ENCODE results near the gene ILF3.

- no peak for TF ChIP-seq CTCF (optimal IDR thresholded peaks at IDR 0.05 in 1 of 3, IDR thresholded peaks at IDR 0.05 in 1 of 3, conservative IDR thresholded peaks at IDR 0.05 in 1 of 3; ENCODE audit: extremely low read depth in 1 of 3, insufficient read depth in 2 of 3, low read length in 3 of 3)
- TF ChIP-seq EZH2 (IDR thresholded peaks at IDR 0.05; ENCODE audit: low read length), result no peak
Observed at GRCh38 chr19:10637894-10638293, 16.3 kb upstream of the ILF3 start.
